Nephron progenitor cell (in vitro differentiated cells): ENCODE results near the gene RASSF1.
A peak's percentile ranks its signal among the peaks of the same experiment; 100 is the strongest.

ENCODE experiments used
- DNase-seq: peaks from one replicate; pipeline ENCODE4 v3.0.0; 2021
- H3K27ac Mint-ChIP-seq: 2 replicates; pipeline ENCODE4 v1.8.0; 2021; ENCODE audit warnings: mild to moderate bottlenecking, moderate library complexity, mixed read lengths
- H3K27me3 Mint-ChIP-seq: 2 replicates; pipeline ENCODE4 v1.8.0; 2021; ENCODE audit warnings: mild to moderate bottlenecking, low read depth, mixed read lengths; ENCODE audit not compliant: poor library complexity
- H3K36me3 Mint-ChIP-seq: 2 replicates; pipeline ENCODE4 v1.8.0; 2021; ENCODE audit warnings: low read depth, mixed read lengths
- H3K4me1 Mint-ChIP-seq: 2 replicates; pipeline ENCODE4 v1.8.0; 2021; ENCODE audit warnings: mixed read lengths
- H3K4me3 Mint-ChIP-seq: 2 replicates; pipeline ENCODE4 v1.8.0; 2021; ENCODE audit warnings: mild to moderate bottlenecking, moderate library complexity, mixed read lengths
- H3K9me3 Mint-ChIP-seq: 2 replicates; pipeline ENCODE4 v1.8.0; 2021; ENCODE audit warnings: mild to moderate bottlenecking, moderate library complexity, mixed read lengths
- TF ChIP-seq, protein P1 (sequence below): fragments of 200-600 bp; sonication (generic); IDR thresholded peaks from 2 replicates; pipeline ENCODE4 v1.5.0; 2021; ENCODE audit warnings: antibody characterized with exemption

Gene RASSF1

DNA sequence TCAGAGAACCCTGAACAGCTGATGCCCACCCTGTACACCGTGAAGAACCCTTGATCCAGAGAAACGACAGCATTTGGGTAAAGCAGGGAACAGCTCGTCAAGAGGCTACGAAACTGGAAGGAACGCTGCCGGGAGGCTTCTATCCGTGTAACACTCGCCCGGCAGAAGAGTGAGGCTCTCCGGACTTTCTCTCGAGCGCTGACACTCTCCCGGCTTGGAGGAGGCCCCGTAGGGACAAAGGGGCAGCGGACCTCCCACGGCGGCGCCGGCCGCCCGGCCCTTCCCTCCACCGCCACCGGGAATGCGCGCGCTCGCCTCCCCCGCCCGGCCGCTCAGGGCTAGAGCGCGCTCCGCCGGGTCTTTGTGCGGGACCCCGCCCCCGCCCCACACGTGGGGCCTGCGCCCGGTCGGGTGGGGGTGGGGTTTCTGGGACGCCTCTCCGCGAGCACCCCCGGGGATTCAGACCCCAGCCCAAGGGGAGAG is 19.7 kb downstream of the RASSF1 start:
- Mint-ChIP-seq H3K27me3 (peaks cover 9% of the 10 kb centered on the region), H3K4me3 (peak overlapping the region; percentile 95), H3K27ac (peak overlapping the region; percentile 90), H3K36me3 (peaks cover 25% of the 10 kb centered on the region), H3K4me1 (peaks cover 62% of the 10 kb centered on the region), H3K9me3 (no peaks in the 10 kb centered on the region)
- TF ChIP-seq, protein P1, sequence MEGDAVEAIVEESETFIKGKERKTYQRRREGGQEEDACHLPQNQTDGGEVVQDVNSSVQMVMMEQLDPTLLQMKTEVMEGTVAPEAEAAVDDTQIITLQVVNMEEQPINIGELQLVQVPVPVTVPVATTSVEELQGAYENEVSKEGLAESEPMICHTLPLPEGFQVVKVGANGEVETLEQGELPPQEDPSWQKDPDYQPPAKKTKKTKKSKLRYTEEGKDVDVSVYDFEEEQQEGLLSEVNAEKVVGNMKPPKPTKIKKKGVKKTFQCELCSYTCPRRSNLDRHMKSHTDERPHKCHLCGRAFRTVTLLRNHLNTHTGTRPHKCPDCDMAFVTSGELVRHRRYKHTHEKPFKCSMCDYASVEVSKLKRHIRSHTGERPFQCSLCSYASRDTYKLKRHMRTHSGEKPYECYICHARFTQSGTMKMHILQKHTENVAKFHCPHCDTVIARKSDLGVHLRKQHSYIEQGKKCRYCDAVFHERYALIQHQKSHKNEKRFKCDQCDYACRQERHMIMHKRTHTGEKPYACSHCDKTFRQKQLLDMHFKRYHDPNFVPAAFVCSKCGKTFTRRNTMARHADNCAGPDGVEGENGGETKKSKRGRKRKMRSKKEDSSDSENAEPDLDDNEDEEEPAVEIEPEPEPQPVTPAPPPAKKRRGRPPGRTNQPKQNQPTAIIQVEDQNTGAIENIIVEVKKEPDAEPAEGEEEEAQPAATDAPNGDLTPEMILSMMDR = no peak
- peak; percentile 90 for DNase-seq

DNA sequence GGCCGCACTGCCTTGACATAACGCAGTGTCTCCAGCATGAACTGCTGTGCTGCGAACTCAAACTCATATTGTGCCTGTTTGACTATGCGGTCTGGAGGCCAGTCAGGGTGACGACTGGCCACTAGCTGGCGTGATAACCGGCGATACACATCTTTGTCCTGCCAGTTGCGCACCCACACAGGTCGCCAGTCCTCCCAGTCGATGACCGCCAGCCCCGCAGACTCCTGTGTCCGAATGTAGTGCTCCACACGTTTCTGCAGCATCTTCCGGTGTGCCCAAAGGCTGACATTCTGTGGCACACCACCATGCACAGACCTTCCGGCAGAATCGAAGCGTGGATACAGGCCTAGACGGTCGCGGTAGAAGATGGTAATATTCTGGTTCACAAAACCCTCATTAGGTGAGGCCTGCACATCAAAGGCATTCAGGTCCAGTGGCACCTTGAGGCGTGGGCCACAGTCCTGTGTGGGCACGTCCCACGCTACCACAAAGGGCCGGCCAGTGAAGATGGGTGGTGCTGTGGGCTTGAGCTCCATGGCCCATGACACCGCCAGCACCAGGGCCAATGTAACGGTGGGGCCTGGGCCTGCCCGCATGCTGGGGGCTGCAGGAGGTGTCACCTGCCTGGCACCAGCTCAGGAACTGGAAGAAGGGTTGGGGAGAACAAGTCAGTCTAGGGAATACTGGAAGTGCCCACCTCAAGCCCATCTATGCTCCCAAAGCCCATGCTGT is 20.6 kb downstream of the RASSF1 start:
- peaks cover 66% of the 10 kb centered on the region for H3K4me1 Mint-ChIP-seq
- DNase-seq = no peak
- peak overlapping the region; percentile 90 for H3K27ac Mint-ChIP-seq
- peak overlapping the region; percentile 95 for H3K4me3 Mint-ChIP-seq
- H3K9me3 Mint-ChIP-seq = no peaks in the 10 kb centered on the region
- peaks cover 30% of the 10 kb centered on the region for H3K36me3 Mint-ChIP-seq
- TF ChIP-seq, protein P1 = no peak
- H3K27me3 Mint-ChIP-seq = peaks cover 9% of the 10 kb centered on the region

DNA sequence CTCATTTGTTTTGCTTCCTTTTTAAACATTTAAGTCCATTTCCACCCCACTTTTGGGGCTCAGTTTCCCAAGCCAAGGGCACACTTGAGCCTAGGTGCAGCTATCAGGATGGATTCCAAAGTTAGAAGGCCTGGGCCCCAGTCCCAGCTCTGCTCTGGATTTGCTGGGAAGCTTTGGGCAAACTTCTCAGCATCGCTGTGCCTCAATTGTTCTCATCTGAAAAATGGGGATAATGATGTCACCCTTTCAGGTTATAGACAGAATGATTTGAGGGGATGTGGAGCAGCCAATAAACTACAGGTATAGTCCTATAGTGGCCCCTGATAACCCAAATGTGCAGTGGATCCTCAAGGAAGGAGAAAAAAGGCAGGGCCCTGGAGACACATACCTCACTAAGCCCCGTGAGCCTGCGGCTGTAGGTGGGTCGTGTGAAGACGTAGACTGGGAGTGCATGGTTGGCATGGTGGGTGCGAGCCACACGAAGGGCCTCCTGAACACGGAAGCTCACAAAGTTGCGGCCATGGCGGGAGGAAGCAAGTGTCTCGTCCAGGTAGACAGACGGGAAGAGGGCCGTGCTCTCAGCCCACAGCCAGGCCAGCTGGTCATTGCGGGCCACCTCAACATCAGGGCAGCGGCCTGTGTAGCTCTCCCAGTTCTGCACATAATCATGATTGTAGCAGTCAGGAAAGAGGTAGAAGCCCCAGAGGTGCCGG is 21.3 kb downstream of the RASSF1 start:
- Mint-ChIP-seq H3K36me3 (peaks cover 35% of the 10 kb centered on the region), H3K4me3 (peak overlapping the region; percentile 95), H3K27me3 (peaks cover 9% of the 10 kb centered on the region), H3K9me3 (peaks cover under 1% of the 10 kb centered on the region), H3K4me1 (peaks cover 62% of the 10 kb centered on the region), H3K27ac (peak overlapping the region; percentile 57)
- DNase-seq = no peak
- TF ChIP-seq, protein P1 = no peak

DNA sequence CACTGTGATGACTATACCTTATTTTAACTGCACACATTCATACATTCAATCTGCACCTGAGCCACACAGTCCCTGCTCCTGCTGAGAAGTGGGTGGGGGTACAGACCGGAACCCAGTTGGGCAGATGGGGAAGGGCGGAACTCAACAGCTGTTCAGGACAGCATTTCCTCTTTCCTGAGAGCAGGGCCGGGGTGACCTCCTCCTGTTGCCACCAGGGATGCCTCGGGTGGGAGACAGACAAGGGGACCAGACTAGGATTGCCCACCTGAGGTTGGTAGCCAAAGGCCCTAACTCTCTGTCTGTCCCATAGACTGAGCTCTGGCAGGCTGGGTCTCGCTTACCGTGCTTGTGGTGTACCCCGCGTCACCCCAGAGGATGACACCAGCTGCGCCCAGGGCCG is 22.0 kb downstream of the RASSF1 start:
- Mint-ChIP-seq H3K4me1 (peaks cover 61% of the 10 kb centered on the region), H3K36me3 (peaks cover 42% of the 10 kb centered on the region), H3K27me3 (peaks cover 9% of the 10 kb centered on the region), H3K4me3 (peak overlapping the region; percentile 95), H3K27ac (no peak overlapping the region), H3K9me3 (peaks cover 7% of the 10 kb centered on the region)
- TF ChIP-seq, protein P1 = no peak
- no peak for DNase-seq

DNA sequence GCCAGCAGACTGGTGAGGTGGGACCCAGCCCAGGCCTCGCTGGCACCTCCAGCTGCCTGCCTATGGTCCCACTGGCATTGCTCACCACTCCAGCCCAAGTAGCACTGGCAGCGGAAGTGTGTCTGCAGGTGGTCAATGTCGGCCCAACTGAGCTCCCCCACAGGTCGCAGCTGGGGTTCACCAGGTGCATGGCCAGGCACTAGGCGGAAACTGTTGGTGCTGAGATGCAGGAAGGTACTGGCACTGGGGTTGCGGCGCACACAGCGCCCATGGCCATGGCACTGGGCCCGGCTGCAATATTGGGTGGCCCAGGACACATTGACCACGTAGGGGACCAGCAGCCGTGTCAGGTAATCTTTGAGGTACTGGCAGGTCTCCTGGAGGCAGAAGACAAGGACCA is 22.5 kb downstream of the RASSF1 start:
- Mint-ChIP-seq H3K27me3 (peaks cover 4% of the 10 kb centered on the region), H3K9me3 (peaks cover 12% of the 10 kb centered on the region), H3K4me3 (peak overlapping the region; percentile 95), H3K27ac (no peak overlapping the region), H3K4me1 (peaks cover 58% of the 10 kb centered on the region), H3K36me3 (peaks cover 47% of the 10 kb centered on the region)
- TF ChIP-seq, protein P1 = no peak
- no peak for DNase-seq
